CD14-positive monocyte (primary cell): Measurements from ENCODE around the gene CALB2. TPM values are rescaled to one million over a fixed set of nuclear protein-coding genes. Genes with fewer than 3 reads are reported as not detected.

Experiments used
- DNase-seq, 3 donors: peaks; one replicate each; pipeline ENCODE4 v3.0.0-alpha.2; 2011 to 2022
- H2AFZ ChIP-seq: 2 replicates; pipeline ENCODE4 v1.6.0; 2012; ENCODE audit warnings: mild to moderate bottlenecking, low read depth, low read length, inconsistent platforms; ENCODE audit not compliant: insufficient read depth, poor library complexity, severe bottlenecking
- H3K27ac ChIP-seq, 2 donors: 1 replicate in 1 of 2; 2 replicates in 1 of 2; pipeline ENCODE4 v1.5.1; 2012 to 2013; ENCODE audit warnings: low read length in 2 of 2, control low read depth in 1 of 2, inconsistent platforms in 1 of 2, low read depth in 1 of 2, mild to moderate bottlenecking in 1 of 2
- H3K27me3 ChIP-seq, 2 donors: one replicate each; pipeline versions ENCODE4 v1.6.0 to v1.6.1; 2011 to 2013; ENCODE audit warnings: low read length in 2 of 2; ENCODE audit not compliant: control insufficient read depth in 2 of 2, insufficient read depth in 2 of 2
- H3K36me3 ChIP-seq, 2 donors: replicated peaks in 1 of 2; 1 replicate in 1 of 2; 2 replicates in 1 of 2; pipeline versions ENCODE4 v1.5.1 to v1.6.1; 2012 to 2013; ENCODE audit warnings: low read length in 2 of 2, control low read depth in 1 of 2, inconsistent platforms in 1 of 2, mild to moderate bottlenecking in 1 of 2; ENCODE audit not compliant: insufficient read depth in 2 of 2, control insufficient read depth in 1 of 2
- H3K4me1 ChIP-seq, 2 donors: 1 replicate in 1 of 2; 2 replicates in 1 of 2; pipeline versions ENCODE4 v1.5.1 to v1.6.1; 2012 to 2013; ENCODE audit warnings: low read length in 2 of 2, control low read depth in 1 of 2, inconsistent platforms in 1 of 2, mild to moderate bottlenecking in 1 of 2, moderate library complexity in 1 of 2; ENCODE audit not compliant: insufficient read depth in 2 of 2, control insufficient read depth in 1 of 2
- H3K4me2 ChIP-seq: replicated peaks from 2 replicates; pipeline ENCODE3; 2012; ENCODE audit warnings: low read length, moderate library complexity, mild to moderate bottlenecking; ENCODE audit not compliant: poor library complexity, severe bottlenecking; ENCODE audit errors: extremely low read depth
- H3K4me3 ChIP-seq, 3 experiments: fragments of 200-600 bp in 1 of 3; sonication (generic) in 1 of 3; replicated peaks in 1 of 3; 1 replicate in 2 of 3; 2 replicates in 1 of 3; pipeline ENCODE4 v1.5.1; 2011 to 2013; ENCODE audit warnings: low read length in 3 of 3, mild to moderate bottlenecking in 3 of 3, control low read depth in 2 of 3, low read depth in 2 of 3, inconsistent platforms in 1 of 3, moderate library complexity in 1 of 3
- H3K79me2 ChIP-seq: 2 replicates; pipeline ENCODE4 v1.6.0; 2012; ENCODE audit warnings: mild to moderate bottlenecking, control low read depth, inconsistent platforms, low read length, moderate library complexity; ENCODE audit not compliant: insufficient read depth
- H3K9ac ChIP-seq: 2 replicates; pipeline ENCODE4 v1.6.0; 2017; ENCODE audit warnings: low read length, mild to moderate bottlenecking; ENCODE audit not compliant: insufficient read depth, poor library complexity, severe bottlenecking
- H3K9me3 ChIP-seq, 2 donors: replicated peaks in 1 of 2; 1 replicate in 1 of 2; 2 replicates in 1 of 2; pipeline versions ENCODE4 v1.5.1 to v1.6.1; 2012 to 2013; ENCODE audit warnings: low read length in 2 of 2, control low read depth in 1 of 2; ENCODE audit not compliant: control insufficient read depth in 1 of 2, insufficient read depth in 1 of 2
- H4K20me1 ChIP-seq: 2 replicates; pipeline ENCODE4 v1.6.0; 2012; ENCODE audit warnings: mild to moderate bottlenecking, low read length, control low read depth, moderate library complexity; ENCODE audit not compliant: insufficient read depth
- H3K27ac Mint-ChIP-seq, 7 donors: one replicate each; pipeline ENCODE4 v1.8.0; 2020; ENCODE audit warnings: mild to moderate bottlenecking in 7 of 7, mixed read lengths in 7 of 7, moderate library complexity in 6 of 7, inconsistent platforms in 2 of 7
- H3K27me3 Mint-ChIP-seq, 3 donors: one replicate each; pipeline ENCODE4 v1.8.0; 2021 to 2022; ENCODE audit warnings: low read depth in 3 of 3, mild to moderate bottlenecking in 3 of 3, mixed read lengths in 3 of 3, moderate library complexity in 3 of 3, inconsistent platforms in 1 of 3
- H3K36me3 Mint-ChIP-seq, 2 donors: one replicate each; pipeline ENCODE4 v1.8.0; 2020; ENCODE audit warnings: mixed read lengths in 2 of 2, inconsistent platforms in 1 of 2, mild to moderate bottlenecking in 1 of 2
- H3K4me1 Mint-ChIP-seq: one replicate; pipeline ENCODE4 v1.8.0; 2020; ENCODE audit warnings: mild to moderate bottlenecking, mixed read lengths
- H3K4me3 Mint-ChIP-seq, 2 donors: one replicate each; pipeline ENCODE4 v1.8.0; 2020; ENCODE audit warnings: mild to moderate bottlenecking in 2 of 2, mixed read lengths in 2 of 2, moderate library complexity in 1 of 2
- H3K9me3 Mint-ChIP-seq, 7 donors: one replicate each; pipeline ENCODE4 v1.8.0; 2020 to 2022; ENCODE audit warnings: mixed read lengths in 7 of 7, mild to moderate bottlenecking in 6 of 7, moderate library complexity in 6 of 7, inconsistent platforms in 2 of 7
- CTCF ChIP-seq: fragments of 200-600 bp; IDR thresholded peaks from one replicate; pipeline ENCODE4 v1.8.0; 2022; ENCODE audit warnings: antibody characterized with exemption, mild to moderate bottlenecking
- WGBS: methylation state at CpG from one replicate; pipeline ENCODE4 v1.1.5; 2013; ENCODE audit warnings: missing lambda C conversion rate; ENCODE audit not compliant: insufficient coverage; 5-methylcytosine and 5-hydroxymethylcytosine counted together
- intact Hi-C, 2 donors: fragments of 100-400 bp; cut with micrococcal nuclease; formaldehyde crosslinking; loops; one replicate each; pipeline versions ENCODE4 v1.15.0 to v1.15.1; 2023
- polyA plus RNA-seq, 3 donors: library from polyadenylated mRNA; depleted of rRNA in 1 of 3; unstranded in 2 of 3; stranded (reverse) in 1 of 3; fragments of 300-500 nt in 2 of 3; fragments of >200 nt in 1 of 3; fragmentation: Illumina TruSeq in 2 of 3; gene quantifications; 1 replicate in 2 of 3; 2 replicates in 1 of 3; pipeline ENCODE4 v1.2.3, GENCODE V29; 2012 to 2021

Gene CALB2
- polyA plus RNA-seq, 3 donors, result not detected

DNA sequence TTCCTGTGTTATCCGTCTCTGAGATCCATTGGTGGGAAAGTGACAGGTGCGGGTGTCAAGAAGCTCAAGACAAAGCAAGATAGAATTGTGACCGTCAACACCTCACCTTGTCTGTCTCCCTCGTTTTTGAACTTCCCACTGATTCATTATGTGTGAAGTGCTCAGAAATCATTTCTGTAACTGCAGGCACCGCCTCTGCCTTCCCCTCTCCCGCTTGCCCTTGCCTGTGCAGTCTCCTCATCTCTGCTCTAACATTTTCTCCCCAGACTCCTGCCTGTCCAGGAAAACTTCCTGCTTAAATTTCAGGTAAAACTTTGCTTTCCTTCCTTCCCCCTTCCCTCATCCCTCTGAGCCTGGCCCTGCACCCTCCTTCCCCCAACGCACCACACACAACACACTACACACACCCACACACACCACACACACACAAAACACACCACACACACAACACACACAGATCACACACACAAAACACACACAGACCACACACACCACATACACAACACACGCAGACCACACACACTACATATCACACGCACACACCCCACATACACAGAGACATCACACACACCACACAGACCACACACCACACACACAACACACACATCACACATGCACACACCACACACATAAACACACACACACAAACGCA lies 25.7 kb downstream of the CALB2 start:
- Histone ChIP-seq H3K36me3 (no peaks in the 10 kb centered on the region), H3K4me1 (no peaks in the 10 kb centered on the region), H3K4me3 (no peak overlapping the region), H3K9ac (no peak overlapping the region), H3K27ac (no peak overlapping the region), H4K20me1 (no peaks in the 10 kb centered on the region), H3K79me2 (no peaks in the 10 kb centered on the region), H3K9me3 (no peaks in the 10 kb centered on the region), H2AFZ (no peak overlapping the region), H3K4me2 (no peak overlapping the region), H3K27me3 (no peaks in the 10 kb centered on the region)
- TF ChIP-seq CTCF, result no peak
- WGBS, result 76% methylated on average over 6 of the region's 10 CpGs
- no peaks in the 10 kb centered on the region for H3K36me3 Mint-ChIP-seq
- peak overlapping the region in 1 of 7 donors; percentile 3 for H3K27ac Mint-ChIP-seq
- intact Hi-C loops, result no loop called here
- peaks cover 11 to 18% (median 12%) of the 10 kb centered on the region in 3 donors for H3K27me3 Mint-ChIP-seq
- peaks cover 0 to 8% (median 2%) of the 10 kb centered on the region in 7 donors for H3K9me3 Mint-ChIP-seq
- no peak for DNase-seq
- no peaks in the 10 kb centered on the region for H3K4me1 Mint-ChIP-seq
- no peak overlapping the region for H3K4me3 Mint-ChIP-seq

DNA sequence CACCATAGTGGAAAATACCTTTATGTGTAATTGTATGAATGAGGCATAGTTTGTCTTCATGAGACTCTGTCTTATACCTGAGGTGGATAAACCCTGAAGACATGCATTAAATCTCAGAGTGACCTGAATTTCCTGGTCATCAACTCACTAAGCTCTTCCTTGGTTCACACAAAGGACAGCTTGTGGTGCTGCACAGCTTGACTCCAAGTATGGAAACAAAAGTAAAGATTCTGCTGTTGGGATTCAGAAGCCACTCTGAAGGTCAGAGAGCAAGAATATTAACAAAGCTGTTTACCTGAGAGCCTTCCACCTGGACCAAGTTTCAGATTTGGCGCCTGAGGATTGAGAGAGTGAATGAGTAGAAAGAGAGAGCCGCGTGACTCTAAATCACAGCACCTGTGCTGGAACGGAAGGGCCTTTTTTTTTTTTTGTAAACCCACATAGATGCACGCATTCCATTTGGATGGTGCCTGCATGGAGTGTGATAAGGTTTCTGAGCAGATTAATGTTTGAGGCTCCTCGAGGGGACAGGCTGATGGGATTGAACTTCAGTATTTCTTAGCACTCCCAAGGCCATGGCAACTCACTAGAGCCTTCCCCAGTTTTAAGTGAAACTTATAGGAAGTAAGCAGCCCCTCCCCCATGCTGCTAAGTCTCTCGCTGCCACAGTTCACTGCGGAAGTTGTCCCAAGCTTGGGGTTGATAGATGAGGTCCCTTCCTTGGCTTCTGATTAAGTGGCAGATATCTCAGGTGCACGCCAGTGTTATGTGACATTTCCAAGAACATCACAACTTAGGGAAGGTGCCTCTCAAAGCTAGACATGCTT lies 28.7 kb downstream of the CALB2 start:
- Histone ChIP-seq H3K4me1 (no peaks in the 10 kb centered on the region), H3K27me3 (no peaks in the 10 kb centered on the region), H3K27ac (no peak overlapping the region), H3K9me3 (no peaks in the 10 kb centered on the region), H3K36me3 (no peaks in the 10 kb centered on the region), H3K9ac (no peak overlapping the region), H3K4me2 (no peak overlapping the region), H3K4me3 (no peak overlapping the region), H3K79me2 (no peaks in the 10 kb centered on the region), H4K20me1 (no peaks in the 10 kb centered on the region), H2AFZ (no peak overlapping the region)
- WGBS, result 0% methylated on average over 1 of the region's 9 CpGs
- H3K36me3 Mint-ChIP-seq, result no peaks in the 10 kb centered on the region
- H3K9me3 Mint-ChIP-seq, result peaks cover 0 to 6% (median 2%) of the 10 kb centered on the region in 7 donors
- H3K4me3 Mint-ChIP-seq, result no peak overlapping the region
- H3K4me1 Mint-ChIP-seq, result no peaks in the 10 kb centered on the region
- no peak overlapping the region for H3K27ac Mint-ChIP-seq
- no peak for DNase-seq
- intact Hi-C loops, result no loop called here
- no peak for TF ChIP-seq CTCF
- H3K27me3 Mint-ChIP-seq, result peaks cover 11 to 21% (median 16%) of the 10 kb centered on the region in 3 donors
